PC-3 (cell line): Measurements from ENCODE around the gene PDLIM4. TPM values are rescaled to one million over a fixed set of nuclear protein-coding genes. Genes with fewer than 3 reads are reported as not detected.

Source experiments
- ATAC-seq: fragments of 200-7000 bp; cut with Tn5 transposase; 2 replicates; pipeline ENCODE4 v1.9.1; 2020; ENCODE audit warnings: mild to moderate bottlenecking, moderate library complexity
- BruUV-seq: library from RNA; stranded (reverse); fragments of 400-500 nt; replicated peaks from 2 replicates; lab custom pipeline; 2021; lab: Mats Ljungman, UMichigan
- CTCF ChIA-PET: fragments of 300-600 bp; sonication (Branson Sonifier 250); formaldehyde crosslinking; loops from one replicate; lab custom pipeline; 2022; ENCODE audit warnings: antibody characterized with exemption; lab: Charles Lee
- POLR2A ChIA-PET: fragments of 300-600 bp; sonication (Branson Sonifier 250); formaldehyde crosslinking; loops from one replicate; lab custom pipeline; 2022; ENCODE audit warnings: antibody characterized with exemption; ENCODE audit not compliant: unreplicated experiment; lab: Charles Lee
- DNase-seq: peaks from one replicate; pipeline ENCODE4 v3.0.0-alpha.2; 2015
- H2AFZ ChIP-seq: fragments of 300-600 bp; sonication (generic); 2 replicates; pipeline ENCODE4 v1.6.0; 2016; ENCODE audit warnings: antibody characterized with exemption, low read length
- H3F3A ChIP-seq: fragments of 300-600 bp; sonication (generic); one replicate; pipeline ENCODE4 v1.6.0; 2017; ENCODE audit warnings: antibody characterized with exemption, low read length, control low read depth, mild to moderate bottlenecking; ENCODE audit not compliant: unreplicated experiment
- H3K27ac ChIP-seq: fragments of 300-600 bp; sonication (generic); 2 replicates; pipeline ENCODE4 v1.5.1; 2016; ENCODE audit warnings: mild to moderate bottlenecking, low read length
- H3K27me3 ChIP-seq: fragments of 300-600 bp; sonication (generic); 2 replicates; pipeline ENCODE4 v1.6.1; 2016; ENCODE audit warnings: low read length, mixed read lengths
- H3K36me3 ChIP-seq: fragments of 300-600 bp; sonication (generic); 2 replicates; pipeline ENCODE4 v1.6.1; 2016; ENCODE audit warnings: low read depth, mixed run types, low read length, mixed read lengths
- H3K4me1 ChIP-seq: fragments of 300-600 bp; sonication (generic); 2 replicates; pipeline ENCODE4 v1.5.1; 2016; ENCODE audit warnings: low read length; ENCODE audit not compliant: insufficient read depth
- H3K4me2 ChIP-seq: fragments of 300-600 bp; sonication (generic); 2 replicates; pipeline ENCODE4 v1.6.0; 2016; ENCODE audit warnings: low read length
- H3K4me3 ChIP-seq: fragments of 300-600 bp; sonication (generic); 2 replicates; pipeline ENCODE4 v1.5.1; 2016; ENCODE audit warnings: mild to moderate bottlenecking, low read length, mixed read lengths
- H3K79me2 ChIP-seq: fragments of 300-600 bp; sonication (generic); 2 replicates; pipeline ENCODE4 v1.6.1; 2017; ENCODE audit warnings: low read length, mixed read lengths
- H3K9ac ChIP-seq: fragments of 300-600 bp; sonication (generic); 2 replicates; pipeline ENCODE4 v1.6.0; 2016; ENCODE audit warnings: mild to moderate bottlenecking, low read length
- H3K9me2 ChIP-seq: fragments of 300-600 bp; sonication (generic); replicated peaks from 2 replicates; pipeline ENCODE4 v1.6.1; 2016; ENCODE audit warnings: mixed run types, low read length, mixed read lengths
- H3K9me3 ChIP-seq: fragments of 300-600 bp; sonication (generic); 2 replicates; pipeline ENCODE4 v1.6.1; 2016; ENCODE audit warnings: low read length, mixed read lengths
- H4K20me1 ChIP-seq: fragments of 300-600 bp; sonication (generic); 2 replicates; pipeline ENCODE4 v1.6.1; 2016; ENCODE audit warnings: low read length, mixed read lengths
- CTCF ChIP-seq: fragments of 300-600 bp; sonication (generic); conservative IDR thresholded peaks from 2 replicates; pipeline ENCODE4 v1.5.1; 2017; ENCODE audit warnings: antibody characterized with exemption, low read depth, mild to moderate bottlenecking, low read length
- EZH2 ChIP-seq: fragments of 300-600 bp; sonication (generic); IDR thresholded peaks from one replicate; pipeline ENCODE4 v1.6.1; 2017; ENCODE audit warnings: antibody characterized with exemption, mild to moderate bottlenecking, low read length; ENCODE audit not compliant: unreplicated experiment
- EZH2phosphoT487 ChIP-seq: fragments of 300-600 bp; sonication (generic); IDR thresholded peaks from 2 replicates; pipeline ENCODE4 v1.6.1; 2018; ENCODE audit warnings: mild to moderate bottlenecking, antibody characterized with exemption, low read length, borderline replicate concordance
- intact Hi-C: fragments of 100-400 bp; cut with micrococcal nuclease; formaldehyde crosslinking; loops from 2 replicates; pipeline ENCODE4 v1.9.0; 2023
- total RNA-seq: library from RNA; depleted of rRNA; stranded (reverse); fragments of >200 nt; gene quantifications from 2 replicates; pipeline ENCODE4 v1.2.3, GENCODE V29; 2014

PDLIM4 gene
- total RNA-seq, 1 experiment from 2014 or later = 27.8 TPM

GRCh38 chr5:132261881-132262845, 4.7 kb downstream of the PDLIM4 start:
- CTCF ChIA-PET = interaction anchor here (0.6 kb wide), 1 partner anchor 25 kb away, joined by 3 read pairs; no protein-coding TSS in a partner anchor
- H3K9me2 ChIP-seq = no peaks in the 10 kb centered on the region
- H3K9ac ChIP-seq = no peak overlapping the region
- H3F3A ChIP-seq = no peaks in the 10 kb centered on the region
- intact Hi-C loops = no loop called here
- no TSS peak for BruUV-seq
- H3K4me3 ChIP-seq = no peak overlapping the region
- TF ChIP-seq EZH2 = no peak
- TF ChIP-seq CTCF = no peak
- TF ChIP-seq EZH2phosphoT487 = no peak
- H3K36me3 ChIP-seq = 0 out of 2 replicates have a peak, but pooled peaks cover 5% of the 10 kb centered on the region
- no peak overlapping the region for H3K4me2 ChIP-seq
- POLR2A ChIA-PET = no interaction called here
- H3K79me2 ChIP-seq = peaks cover 18% of the 10 kb centered on the region
- H3K4me1 ChIP-seq = peaks cover 76% of the 10 kb centered on the region
- ATAC-seq (no peak), DNase-seq (no peak)
- H3K27ac ChIP-seq = no peak overlapping the region
- H3K9me3 ChIP-seq = no peaks in the 10 kb centered on the region
- no peaks in the 10 kb centered on the region for H3K27me3 ChIP-seq
- no peaks in the 10 kb centered on the region for H4K20me1 ChIP-seq
- H2AFZ ChIP-seq = no peak overlapping the region

- H4K20me1 ChIP-seq = no peaks in the 10 kb centered on the region
- CTCF ChIA-PET = interaction anchor here (0.6 to 1.1 kb wide), 2 partner anchors 25 to 26 kb away, joined by 3 to 4 read pairs; no protein-coding TSS in a partner anchor
- peaks cover 74% of the 10 kb centered on the region for H3K4me1 ChIP-seq
- H3K9me2 ChIP-seq = no peaks in the 10 kb centered on the region
- intact Hi-C loops = no loop called here
- ATAC-seq (no peak), DNase-seq (no peak)
- H3K4me2 ChIP-seq = no peak overlapping the region
- H2AFZ ChIP-seq = no peak overlapping the region
- no peak for TF ChIP-seq EZH2
- TF ChIP-seq EZH2phosphoT487 = no peak
- no peak for TF ChIP-seq CTCF
- H3K4me3 ChIP-seq = no peak overlapping the region
- H3K9ac ChIP-seq = no peak overlapping the region
- H3K27ac ChIP-seq = peak overlapping the region; percentile 84
- H3K79me2 ChIP-seq = peaks cover 14% of the 10 kb centered on the region
- no peaks in the 10 kb centered on the region for H3K9me3 ChIP-seq
- no peaks in the 10 kb centered on the region for H3F3A ChIP-seq
- POLR2A ChIA-PET = no interaction called here
- no peaks in the 10 kb centered on the region for H3K27me3 ChIP-seq
- 0 out of 2 replicates have a peak, but pooled peaks cover 5% of the 10 kb centered on the region for H3K36me3 ChIP-seq
- no TSS peak for BruUV-seq
These were observed 5.5 kb downstream of the PDLIM4 start for GRCh38 chr5:132262882-132263547.
